Spleen (tissue), 11 donors: Measurements from ENCODE around the gene ARID3B. TPM values are rescaled to one million over a fixed set of nuclear protein-coding genes. Genes with fewer than 3 reads are reported as not detected.

Experiments used
- DNase-seq: peaks from one replicate; pipeline ENCODE4 v3.0.0-alpha.2; 2020
- H3K27ac ChIP-seq, 8 donors: fragments of 200-600 bp; sonication (generic) in 7 of 8; 1 replicate in 4 of 8; 2 replicates in 4 of 8; pipeline versions ENCODE4 v1.5.0 to v1.8.0; 2016 to 2021; ENCODE audit warnings: inconsistent platforms in 4 of 8, mild to moderate bottlenecking in 4 of 8, moderate library complexity in 1 of 8
- H3K27me3 ChIP-seq, 7 donors: fragments of 200-600 bp; sonication (generic) in 6 of 7; replicated peaks in 1 of 7; 1 replicate in 4 of 7; 2 replicates in 3 of 7; pipeline versions ENCODE4 v1.5.0 to v1.8.0; 2016 to 2021; ENCODE audit warnings: inconsistent platforms in 3 of 7, mild to moderate bottlenecking in 1 of 7
- H3K36me3 ChIP-seq, 6 donors: fragments of 200-600 bp; sonication (generic) in 5 of 6; 1 replicate in 4 of 6; 2 replicates in 2 of 6; pipeline versions ENCODE4 v1.5.0 to v1.8.0; 2016 to 2021; ENCODE audit warnings: inconsistent platforms in 2 of 6
- H3K4me1 ChIP-seq, 6 donors: fragments of 200-600 bp; sonication (generic) in 5 of 6; 1 replicate in 3 of 6; 2 replicates in 3 of 6; pipeline versions ENCODE4 v1.5.0 to v1.8.0; 2016 to 2021; ENCODE audit warnings: inconsistent platforms in 3 of 6
- H3K4me3 ChIP-seq, 8 donors: fragments of 200-600 bp; sonication (generic) in 7 of 8; 1 replicate in 4 of 8; 2 replicates in 4 of 8; pipeline versions ENCODE4 v1.5.0 to v1.8.0; 2016 to 2021; ENCODE audit warnings: inconsistent platforms in 4 of 8, mild to moderate bottlenecking in 4 of 8, moderate library complexity in 2 of 8
- H3K9me3 ChIP-seq, 8 donors: fragments of 200-600 bp; sonication (generic) in 7 of 8; 1 replicate in 4 of 8; 2 replicates in 4 of 8; pipeline versions ENCODE4 v1.5.0 to v1.8.0; 2016 to 2021; ENCODE audit warnings: inconsistent platforms in 4 of 8
- CTCF ChIP-seq, 11 experiments: fragments of 200-600 bp in 7 of 11; fragments of 450-650 bp in 4 of 11; sonication (generic) in 4 of 11; IDR thresholded peaks in 8 of 11; conservative IDR thresholded peaks in 3 of 11; 1 replicate in 7 of 11; 2 replicates in 4 of 11; pipeline versions ENCODE4 v1.4.0 to v1.8.0; 2016 to 2021; ENCODE audit warnings: antibody characterized with exemption in 11 of 11, inconsistent platforms in 4 of 11, mild to moderate bottlenecking in 1 of 11
- POLR2A ChIP-seq, 3 donors: fragments of 450-650 bp; IDR thresholded peaks; one replicate each; pipeline ENCODE4 v1.5.1; 2017; ENCODE audit warnings: antibody characterized with exemption in 3 of 3, mild to moderate bottlenecking in 1 of 3
- POLR2AphosphoS5 ChIP-seq, 3 donors: sonication (generic); formaldehyde crosslinking; IDR thresholded peaks; one replicate each; pipeline ENCODE4 v1.5.1; 2017; ENCODE audit warnings: antibody characterized with exemption in 3 of 3
- WGBS, 5 donors: extraction: QIAGEN DNeasy Blood & Tissue Kit in 3 of 5; methylation state at CpG; one replicate each; pipeline versions ENCODE4 v1.1.5 to v1.1.7; 2013 to 2018; 5-methylcytosine and 5-hydroxymethylcytosine counted together
- intact Hi-C: fragments of 100-400 bp; cut with DNase I; formaldehyde crosslinking; loops from one replicate; pipeline ENCODE4 v1.15.0; 2023; ENCODE audit warnings: low total_unique reads
- polyA plus RNA-seq, 3 donors: library from polyadenylated mRNA; stranded (reverse); fragments of 200-250 nt; gene quantifications; one replicate each; pipeline ENCODE4 v1.2.1, GENCODE V29; 2013
- total RNA-seq, 7 donors: library from RNA; depleted of rRNA in 3 of 7; stranded (reverse); fragments of >200 nt in 3 of 7; fragmentation: NEBNext Ultra II Directional in 4 of 7; extraction: Animal tissue kit (Norgen Biotek cat#: 25700) in 4 of 7; gene quantifications; one replicate each; pipeline versions ENCODE4 v1.1.0 to v1.2.1, GENCODE V29; 2016 to 2021
- donor health status: healthy with polysubstance abuse.
- donor health status: DM: no; HTN: no; CAD: no; lungs with moderate emphysema.
- donor health status: DM: no; HTN: no; CAD: no.
- donor health status: Bipolar disorder and iron deficiency.
- donor health status: healthy.
- donor health status: DM: no; HTN: no; CAD: no.
- donor health status: DM: yes; HTN: yes; CAD: no.

ARID3B gene
- total and polyA plus RNA-seq, 10 donors, result 3.5 to 25.2 (median 15.6) TPM

GRCh38 chr15:74517096-74517495 lies 23.9 kb upstream of the ARID3B start:
- DNase-seq, result no peak
- no peaks in the 10 kb centered on the region for H3K27me3 ChIP-seq
- H3K36me3 ChIP-seq, result no peaks in the 10 kb centered on the region
- H3K4me3 ChIP-seq, result no peak overlapping the region
- H3K9me3 ChIP-seq, result no peaks in the 10 kb centered on the region
- intact Hi-C loops, result no loop called here
- no peak overlapping the region for H3K27ac ChIP-seq
- H3K4me1 ChIP-seq, result peaks cover 0 to 6% (median 5%) of the 10 kb centered on the region in 6 donors
- TF ChIP-seq CTCF (IDR thresholded peaks at IDR 0.05 in 8 of 11, conservative IDR thresholded peaks at IDR 0.05 in 3 of 11), result no peak
- no peak for TF ChIP-seq POLR2AphosphoS5 (IDR thresholded peaks at IDR 0.05)
- TF ChIP-seq POLR2A (IDR thresholded peaks at IDR 0.05), result no peak

GRCh38 chr15:74519311-74519710 lies 21.7 kb upstream of the ARID3B start:
- Histone ChIP-seq H3K36me3 (no peaks in the 10 kb centered on the region), H3K9me3 (no peaks in the 10 kb centered on the region), H3K27me3 (no peaks in the 10 kb centered on the region), H3K4me1 (no peaks in the 10 kb centered on the region), H3K4me3 (no peak overlapping the region), H3K27ac (no peak overlapping the region)
- 88 to 97% (median 95%) methylated on average over 4 of the region's 4 CpGs for WGBS, 5 donors
- TF ChIP-seq POLR2A (IDR thresholded peaks at IDR 0.05) (no peak), POLR2AphosphoS5 (IDR thresholded peaks at IDR 0.05) (no peak), CTCF (IDR thresholded peaks at IDR 0.05 in 8 of 11, conservative IDR thresholded peaks at IDR 0.05 in 3 of 11) (no peak)
- DNase-seq, result no peak
- intact Hi-C loops, result no loop called here

- Histone ChIP-seq H3K9me3 (no peaks in the 10 kb centered on the region), H3K4me1 (no peaks in the 10 kb centered on the region), H3K4me3 (no peak overlapping the region), H3K27me3 (no peaks in the 10 kb centered on the region), H3K27ac (no peak overlapping the region), H3K36me3 (no peaks in the 10 kb centered on the region)
- TF ChIP-seq POLR2A (IDR thresholded peaks at IDR 0.05) (no peak), CTCF (IDR thresholded peaks at IDR 0.05 in 8 of 11, conservative IDR thresholded peaks at IDR 0.05 in 3 of 11) (no peak), POLR2AphosphoS5 (IDR thresholded peaks at IDR 0.05) (no peak)
- no peak for DNase-seq
- 93 to 98% (median 95%) methylated on average over 4 of the region's 4 CpGs for WGBS, 5 donors
- intact Hi-C loops, result no loop called here
Measured at GRCh38 chr15:74520407-74520806, 20.6 kb upstream of the ARID3B start.

- H3K36me3 ChIP-seq, result no peaks in the 10 kb centered on the region
- H3K27ac ChIP-seq, result no peak overlapping the region
- H3K9me3 ChIP-seq, result no peaks in the 10 kb centered on the region
- no peak overlapping the region for H3K4me3 ChIP-seq
- H3K4me1 ChIP-seq, result no peaks in the 10 kb centered on the region
- H3K27me3 ChIP-seq, result no peaks in the 10 kb centered on the region
- DNase-seq, result no peak
- intact Hi-C loops, result no loop called here
- TF ChIP-seq POLR2A (IDR thresholded peaks at IDR 0.05) (no peak), POLR2AphosphoS5 (IDR thresholded peaks at IDR 0.05) (no peak), CTCF (IDR thresholded peaks at IDR 0.05 in 8 of 11, conservative IDR thresholded peaks at IDR 0.05 in 3 of 11) (no peak)
Measured at GRCh38 chr15:74523982-74524381, 17.0 kb upstream of the ARID3B start.
